LoVo (cell line): Measurements from ENCODE around the gene GALNT8.
"Not testable (repeated sequence)": the region's sequence is repeated elsewhere in the genome, so short reads cannot be mapped to it uniquely, and the experiment has no call there.

Experiments
- DNase-seq: peaks from one replicate; pipeline ENCODE4 v3.0.0-alpha.2; 2016; ENCODE audit warnings: low spot score

The GALNT8 gene

GRCh38 chr12:4744709-4745108, 24.5 kb downstream of the GALNT8 start:
- no peak for DNase-seq

GRCh38 chr12:4745249-4745648, 25.0 kb downstream of the GALNT8 start:
- DNase-seq, result no peak

- not testable (repeated sequence) for DNase-seq
Measured at GRCh38 chr12:4751654-4752053, 31.5 kb downstream of the GALNT8 start.

GRCh38 chr12:4762773-4763172, 42.6 kb downstream of the GALNT8 start:
- no peak for DNase-seq

GRCh38 chr12:4763549-4763948, 43.3 kb downstream of the GALNT8 start:
- DNase-seq, result no peak

- no peak for DNase-seq
Measured at GRCh38 chr12:4766445-4766844, 46.2 kb downstream of the GALNT8 start.

GRCh38 chr12:4767186-4767585, 47.0 kb downstream of the GALNT8 start:
- no peak for DNase-seq

GRCh38 chr12:4768341-4768740, 48.1 kb downstream of the GALNT8 start:
- DNase-seq, result no peak

- no peak for DNase-seq
Measured at GRCh38 chr12:4769073-4769472, 48.9 kb downstream of the GALNT8 start.

- no peak for DNase-seq
Measured at GRCh38 chr12:4771172-4771959, 51.2 kb downstream of the GALNT8 start.

GRCh38 chr12:4771960-4772566, 51.9 kb downstream of the GALNT8 start:
- DNase-seq, result no peak

- no peak for DNase-seq
Measured at GRCh38 chr12:4775936-4776335, 55.7 kb downstream of the GALNT8 start.

GRCh38 chr12:4779749-4780148, 59.5 kb downstream of the GALNT8 start:
- DNase-seq, result no peak

GRCh38 chr12:4780641-4781611, 60.7 kb downstream of the GALNT8 start:
- peak; percentile 46 for DNase-seq

- DNase-seq, result no peak
Measured at GRCh38 chr12:4784404-4785054, 64.3 kb downstream of the GALNT8 start.

- no peak for DNase-seq
Measured at GRCh38 chr12:4786795-4787194, 66.6 kb downstream of the GALNT8 start.

GRCh38 chr12:4787965-4788364, 67.8 kb downstream of the GALNT8 start:
- no peak for DNase-seq

GRCh38 chr12:4789776-4790175, 69.6 kb downstream of the GALNT8 start:
- no peak for DNase-seq

GRCh38 chr12:4791497-4791896, 71.3 kb downstream of the GALNT8 start:
- no peak for DNase-seq

- no peak for DNase-seq
Measured at GRCh38 chr12:4794491-4794890, 74.3 kb downstream of the GALNT8 start.

GRCh38 chr12:4796216-4796615, 76.0 kb downstream of the GALNT8 start:
- no peak for DNase-seq
